Neuronal stem cell (in vitro differentiated cells): Measurements from ENCODE around the gene DRGX.

ENCODE experiments used
- DNase-seq: peaks from one replicate; pipeline ENCODE4 v3.0.0-alpha.2; 2013; ENCODE audit warnings: low spot score
- H2AFZ ChIP-seq: one replicate; pipeline ENCODE4 v1.6.1; 2013; ENCODE audit warnings: mild to moderate bottlenecking, low read length, inconsistent platforms
- H2AK5ac ChIP-seq: 2 replicates; pipeline ENCODE4 v1.6.1; 2013; ENCODE audit warnings: low read depth, mild to moderate bottlenecking, inconsistent platforms, low read length, moderate library complexity, mixed read lengths
- H2BK120ac ChIP-seq: 2 replicates; pipeline ENCODE4 v1.6.1; 2013; ENCODE audit warnings: low read depth, mild to moderate bottlenecking, inconsistent platforms, low read length, moderate library complexity, mixed read lengths
- H2BK12ac ChIP-seq: one replicate; pipeline ENCODE4 v1.6.1; 2013; ENCODE audit warnings: low read length, inconsistent platforms
- H2BK15ac ChIP-seq: 2 replicates; pipeline ENCODE4 v1.6.1; 2013; ENCODE audit warnings: mild to moderate bottlenecking, low read length, inconsistent platforms, mixed read lengths
- H2BK5ac ChIP-seq: one replicate; pipeline ENCODE4 v1.6.1; 2013; ENCODE audit warnings: inconsistent platforms, mild to moderate bottlenecking, low read length, moderate library complexity
- H3K14ac ChIP-seq: one replicate; pipeline ENCODE4 v1.6.1; 2013; ENCODE audit warnings: low read length, inconsistent platforms
- H3K18ac ChIP-seq: 2 replicates; pipeline ENCODE4 v1.6.1; 2013; ENCODE audit warnings: low read length, inconsistent platforms
- H3K23ac ChIP-seq: 2 replicates; pipeline ENCODE4 v1.6.1; 2013; ENCODE audit warnings: low read depth, mild to moderate bottlenecking, mixed read lengths, low read length, inconsistent platforms; ENCODE audit not compliant: poor library complexity
- H3K27ac ChIP-seq: replicated peaks from 3 replicates; pipeline ENCODE4 v1.5.1; 2013; ENCODE audit warnings: low read length, inconsistent platforms
- H3K27me3 ChIP-seq, 3 experiments: 2 replicates each; pipeline ENCODE4 v1.6.1; 2013; ENCODE audit warnings: low read length in 3 of 3, mild to moderate bottlenecking in 2 of 3, inconsistent platforms in 1 of 3, low read depth in 1 of 3, mixed read lengths in 1 of 3, moderate library complexity in 1 of 3; ENCODE audit not compliant: control insufficient read depth in 3 of 3, insufficient read depth in 3 of 3
- H3K36me3 ChIP-seq, 2 donors: replicated peaks in 1 of 2; 2 replicates each; pipeline ENCODE4 v1.6.1; 2013; ENCODE audit warnings: low read length in 2 of 2; ENCODE audit not compliant: control insufficient read depth in 2 of 2, insufficient read depth in 2 of 2
- H3K4ac ChIP-seq: 2 replicates; pipeline ENCODE4 v1.6.1; 2013; ENCODE audit warnings: inconsistent platforms, mild to moderate bottlenecking, low read length, moderate library complexity
- H3K4me1 ChIP-seq, 2 donors: 1 replicate in 1 of 2; 2 replicates in 1 of 2; pipeline ENCODE4 v1.6.1; 2013; ENCODE audit warnings: low read length in 2 of 2, low read depth in 1 of 2; ENCODE audit not compliant: control insufficient read depth in 2 of 2, insufficient read depth in 1 of 2
- H3K4me2 ChIP-seq: one replicate; pipeline ENCODE4 v1.6.1; 2013; ENCODE audit warnings: mild to moderate bottlenecking, low read length, inconsistent platforms; ENCODE audit not compliant: insufficient read depth, poor library complexity, severe bottlenecking
- H3K4me3 ChIP-seq, 2 donors: 2 replicates each; pipeline ENCODE4 v1.5.1; 2013; ENCODE audit warnings: low read length in 2 of 2, mild to moderate bottlenecking in 2 of 2, inconsistent platforms in 1 of 2, moderate library complexity in 1 of 2
- H3K79me1 ChIP-seq: one replicate; pipeline ENCODE4 v1.6.1; 2013; ENCODE audit warnings: low read depth, mild to moderate bottlenecking, inconsistent platforms, low read length, moderate library complexity
- H3K9ac ChIP-seq: one replicate; pipeline ENCODE4 v1.6.1; 2013; ENCODE audit warnings: mild to moderate bottlenecking, low read depth, low read length, inconsistent platforms; ENCODE audit not compliant: poor library complexity
- H3K9me3 ChIP-seq, 2 donors: replicated peaks in 1 of 2; 2 replicates each; pipeline versions ENCODE3 to v1.6.1; 2013; ENCODE audit warnings: low read length in 2 of 2, mild to moderate bottlenecking in 2 of 2, inconsistent platforms in 1 of 2, low read depth in 1 of 2, mixed read lengths in 1 of 2, moderate library complexity in 1 of 2; ENCODE audit not compliant: control insufficient read depth in 2 of 2, insufficient read depth in 1 of 2
- H4K8ac ChIP-seq: one replicate; pipeline ENCODE4 v1.6.1; 2013; ENCODE audit warnings: low read depth, mild to moderate bottlenecking, inconsistent platforms, low read length, moderate library complexity
- H4K91ac ChIP-seq: one replicate; pipeline ENCODE4 v1.6.1; 2013; ENCODE audit warnings: low read length, low read depth, mild to moderate bottlenecking, inconsistent platforms; ENCODE audit not compliant: poor library complexity
- WGBS, 2 donors: extraction: QIAGEN DNeasy Blood & Tissue Kit; methylation state at CpG; one replicate each; pipeline ENCODE4 v1.1.7; 2013; ENCODE audit warnings: missing lambda C conversion rate in 2 of 2, mixed read lengths in 1 of 2; ENCODE audit not compliant: insufficient read length in 2 of 2, insufficient replicate concordance in 1 of 2; ENCODE audit errors: extremely low coverage in 2 of 2; 5-methylcytosine and 5-hydroxymethylcytosine counted together

DRGX gene

GRCh38 chr10:49370326-49371100 is 25.4 kb downstream of the DRGX start:
- no CpG with 5 or more reads among the region's 8 CpGs for WGBS, 2 donors
- H3K4me2 ChIP-seq = no peak overlapping the region
- DNase-seq = no peak

DNA sequence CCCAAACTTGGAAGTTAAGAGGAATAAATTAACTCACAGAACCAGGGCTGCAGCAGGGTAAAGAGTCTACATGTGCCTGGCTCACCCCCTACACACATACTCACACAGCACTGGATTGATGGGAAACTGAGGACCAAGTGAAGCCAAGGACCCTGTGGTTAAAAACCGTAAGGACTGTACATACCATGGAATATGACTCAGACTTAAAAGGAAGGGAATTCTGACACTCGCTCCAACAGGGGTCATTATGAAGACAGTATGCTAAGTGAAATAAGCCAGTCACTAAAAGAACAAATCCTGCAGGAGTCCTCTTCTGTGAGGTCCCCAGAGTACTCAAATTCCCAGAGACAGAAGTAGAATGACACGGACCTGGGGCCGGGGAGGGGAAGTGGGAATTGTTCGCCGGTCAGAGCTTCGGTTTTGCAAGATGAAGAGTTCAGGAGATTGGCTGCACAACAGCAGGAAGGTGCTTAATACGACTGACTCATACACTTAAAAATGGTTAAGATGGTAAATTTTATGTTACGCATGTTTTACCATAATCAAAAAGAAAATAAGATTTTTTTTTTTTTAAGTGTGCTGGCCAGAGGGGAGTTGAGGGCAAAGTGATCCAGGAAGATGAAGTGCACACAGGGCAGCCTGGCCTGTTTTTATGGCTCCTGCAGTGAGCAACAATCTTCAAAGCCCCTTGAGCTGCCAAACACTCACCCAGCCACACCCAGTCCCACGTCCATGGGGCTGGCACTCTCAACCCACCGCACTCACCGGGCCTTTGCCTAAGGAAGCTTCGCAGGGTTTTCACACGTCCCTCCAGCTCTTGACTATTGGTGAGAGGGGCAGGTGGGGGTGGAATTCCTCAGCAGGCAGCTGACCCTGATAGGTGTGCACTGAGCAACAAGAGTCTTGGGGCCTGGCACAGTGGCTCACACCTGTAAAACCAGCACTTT is 26.4 kb downstream of the DRGX start:
- no CpG with 5 or more reads among the region's 14 CpGs for WGBS, 2 donors

More at GRCh38 chr10:49370326-49371100, 25.4 kb downstream of the DRGX start:
- Histone ChIP-seq H3K4me3 (no peak overlapping the region), H2BK5ac (no peak overlapping the region), H3K36me3 (no peaks in the 10 kb centered on the region), H2BK12ac (no peak overlapping the region), H3K23ac (no peak overlapping the region), H3K9me3 (no peaks in the 10 kb centered on the region), H3K79me1 (no peaks in the 10 kb centered on the region), H3K27ac (no peak overlapping the region), H4K91ac (no peak overlapping the region), H4K8ac (no peak overlapping the region), H2AK5ac (no peak overlapping the region), H3K9ac (no peak overlapping the region), H3K18ac (no peak overlapping the region), H3K4me1 (no peaks in the 10 kb centered on the region), H3K14ac (no peak overlapping the region), H2BK120ac (no peak overlapping the region), H3K4ac (no peak overlapping the region), H2AFZ (no peak overlapping the region), H3K27me3 (peaks cover 0 to 3% (median 0%) of the 10 kb centered on the region in 3 experiments), H2BK15ac (no peak overlapping the region)

DNA sequence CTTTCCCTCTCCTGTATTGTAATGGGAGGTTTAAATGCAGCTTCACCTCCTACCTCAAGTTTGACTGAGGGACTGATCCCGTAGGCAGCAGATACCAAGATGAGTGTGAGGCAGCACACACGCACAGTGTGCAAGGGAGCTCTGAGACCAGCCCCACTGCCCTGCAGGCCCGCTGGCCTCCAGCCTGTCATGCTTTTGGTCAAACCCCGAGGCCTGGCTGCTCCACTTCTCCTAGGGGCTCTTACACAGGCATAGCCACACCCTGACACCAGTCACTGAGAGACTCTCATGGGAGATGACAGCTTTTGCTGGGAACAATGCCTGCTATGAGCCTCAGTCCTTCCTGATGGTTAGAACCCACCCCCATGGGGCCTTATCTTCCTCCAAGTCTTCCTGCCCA is 27.6 kb downstream of the DRGX start:
- H3K27ac ChIP-seq = no peak overlapping the region
- no peaks in the 10 kb centered on the region for H3K4me1 ChIP-seq
- WGBS, 2 donors = no CpG with 5 or more reads among the region's 4 CpGs
- H3K4me2 ChIP-seq = no peak overlapping the region
- H3K4ac ChIP-seq = no peak overlapping the region
- no peak overlapping the region for H4K8ac ChIP-seq
- H2AK5ac ChIP-seq = no peak overlapping the region
- no peaks in the 10 kb centered on the region for H3K9me3 ChIP-seq
- no peak for DNase-seq
- H3K18ac ChIP-seq = no peak overlapping the region
- H2BK120ac ChIP-seq = no peak overlapping the region
- H3K36me3 ChIP-seq = no peaks in the 10 kb centered on the region
- H4K91ac ChIP-seq = no peak overlapping the region
- H3K79me1 ChIP-seq = no peaks in the 10 kb centered on the region
- H2BK15ac ChIP-seq = no peak overlapping the region
- H3K9ac ChIP-seq = no peak overlapping the region
- no peak overlapping the region for H3K23ac ChIP-seq
- no peaks in the 10 kb centered on the region for H3K27me3 ChIP-seq
- H3K4me3 ChIP-seq = no peak overlapping the region
- H2AFZ ChIP-seq = no peak overlapping the region
- H2BK12ac ChIP-seq = no peak overlapping the region
- no peak overlapping the region for H2BK5ac ChIP-seq
- H3K14ac ChIP-seq = no peak overlapping the region

More for the DNA sequence above, 26.4 kb downstream of the DRGX start:
- H2BK5ac ChIP-seq = no peak overlapping the region
- H3K4me1 ChIP-seq = no peaks in the 10 kb centered on the region
- H2BK15ac ChIP-seq = no peak overlapping the region
- no peak overlapping the region for H3K18ac ChIP-seq
- H3K9me3 ChIP-seq = no peaks in the 10 kb centered on the region
- no peak overlapping the region for H3K4me3 ChIP-seq
- H4K8ac ChIP-seq = no peak overlapping the region
- H3K27me3 ChIP-seq = no peaks in the 10 kb centered on the region
- no peak overlapping the region for H2AFZ ChIP-seq
- no peak overlapping the region for H3K9ac ChIP-seq
- DNase-seq = no peak
- H3K36me3 ChIP-seq = no peaks in the 10 kb centered on the region
- no peak overlapping the region for H3K4me2 ChIP-seq
- H3K4ac ChIP-seq = no peak overlapping the region
- H2AK5ac ChIP-seq = no peak overlapping the region
- no peak overlapping the region for H3K27ac ChIP-seq
- H3K79me1 ChIP-seq = no peaks in the 10 kb centered on the region
- H2BK12ac ChIP-seq = no peak overlapping the region
- no peak overlapping the region for H2BK120ac ChIP-seq
- H3K23ac ChIP-seq = no peak overlapping the region
- H4K91ac ChIP-seq = no peak overlapping the region
- H3K14ac ChIP-seq = no peak overlapping the region

DNA sequence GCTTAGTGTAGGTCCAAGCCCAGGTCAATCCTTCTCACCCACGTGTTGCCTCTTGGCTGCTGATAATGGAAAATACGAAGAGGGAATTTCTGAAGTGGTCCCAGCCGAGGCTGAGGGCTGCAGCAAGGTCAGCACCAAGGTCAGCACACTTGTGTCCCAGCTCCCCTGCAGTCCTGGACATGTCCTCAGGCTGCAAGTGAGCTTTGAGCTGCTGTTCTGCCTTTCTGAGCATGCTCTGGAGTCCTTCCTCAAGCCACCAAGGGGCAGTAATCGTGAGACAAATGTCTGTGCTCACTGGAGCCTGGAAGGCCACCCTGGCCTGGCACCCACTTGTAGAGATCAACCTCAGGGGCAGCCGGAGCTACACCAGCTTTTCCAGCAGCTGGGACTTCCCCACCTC is 28.3 kb downstream of the DRGX start:
- no peak overlapping the region for H2AK5ac ChIP-seq
- no peak overlapping the region for H3K18ac ChIP-seq
- no peak overlapping the region for H4K8ac ChIP-seq
- no CpG with 5 or more reads among the region's 5 CpGs for WGBS, 2 donors
- no peak overlapping the region for H3K23ac ChIP-seq
- H2BK120ac ChIP-seq = no peak overlapping the region
- no peak overlapping the region for H3K4me2 ChIP-seq
- no peak overlapping the region for H2BK15ac ChIP-seq
- H3K9ac ChIP-seq = no peak overlapping the region
- H3K27me3 ChIP-seq = no peaks in the 10 kb centered on the region
- no peak for DNase-seq
- no peaks in the 10 kb centered on the region for H3K79me1 ChIP-seq
- H2BK12ac ChIP-seq = no peak overlapping the region
- no peak overlapping the region for H2BK5ac ChIP-seq
- H3K4me1 ChIP-seq = no peaks in the 10 kb centered on the region
- H3K4ac ChIP-seq = no peak overlapping the region
- no peak overlapping the region for H2AFZ ChIP-seq
- H3K14ac ChIP-seq = no peak overlapping the region
- no peaks in the 10 kb centered on the region for H3K9me3 ChIP-seq
- H4K91ac ChIP-seq = no peak overlapping the region
- H3K4me3 ChIP-seq = no peak overlapping the region
- no peak overlapping the region for H3K27ac ChIP-seq
- no peaks in the 10 kb centered on the region for H3K36me3 ChIP-seq
